Mucosa of descending colon (tissue), 3 donors: Measurements from ENCODE around the gene CPT1C. TPM values are rescaled to one million over a fixed set of nuclear protein-coding genes. Genes with fewer than 3 reads are reported as not detected.

Experiments
- ATAC-seq: fragments of 200-7000 bp; cut with Tn5 transposase; one replicate; pipeline ENCODE4 v1.9.1; 2020; ENCODE audit warnings: mild to moderate bottlenecking, moderate library complexity
- DNase-seq, 3 donors: peaks; one replicate each; pipeline ENCODE4 v3.0.0-alpha.2; 2020
- H3K36me3 ChIP-seq: fragments of 200-600 bp; one replicate; pipeline ENCODE4 v1.8.0; 2021; ENCODE audit warnings: low read depth, mild to moderate bottlenecking
- H3K4me1 ChIP-seq: fragments of 200-600 bp; one replicate; pipeline ENCODE4 v1.8.0; 2021; ENCODE audit warnings: low read depth, mild to moderate bottlenecking
- H3K4me3 ChIP-seq: fragments of 200-600 bp; one replicate; pipeline ENCODE4 v1.8.0; 2021; ENCODE audit warnings: mild to moderate bottlenecking
- H3K9me3 ChIP-seq: fragments of 200-600 bp; one replicate; pipeline ENCODE4 v1.8.0; 2021; ENCODE audit warnings: mild to moderate bottlenecking
- CTCF ChIP-seq: fragments of 200-600 bp; IDR thresholded peaks from one replicate; pipeline ENCODE4 v1.8.0; 2022; ENCODE audit warnings: antibody characterized with exemption, mild to moderate bottlenecking
- intact Hi-C, 2 donors: fragments of 100-400 bp; cut with DNase I in 1 of 2; cut with micrococcal nuclease in 1 of 2; formaldehyde crosslinking; loops; one replicate each; pipeline versions ENCODE4 v1.11.0 to v1.11.1; 2022; cut with DNase I, micrococcal nuclease
- total RNA-seq, 3 donors: library from RNA; stranded (reverse); fragmentation: NEBNext Ultra II Directional in 2 of 3; extraction: Animal tissue kit (Norgen Biotek cat#: 25700) in 2 of 3; gene quantifications; one replicate each; pipeline versions ENCODE4 v1.2.1 to v1.2.4, GENCODE V29; 2021 to 2023
- donor health status: DM: no; HTN: no; CAD: no; lungs with moderate emphysema.
- donor health status: DM: no; HTN: no; CAD: no.
- donor health status: DM: no; HTN: yes; CAD: no.

CPT1C gene
- total RNA-seq, 3 donors from 2014 or later = 1.9 to 7.6 (median 2.2) TPM

GRCh38 chr19:49658139-49658517, 32.8 kb upstream of the CPT1C start:
- no peak for ATAC-seq
- no peak for TF ChIP-seq CTCF
- no peak for DNase-seq
- H3K4me3 ChIP-seq = no peak overlapping the region
- peaks cover 12% of the 10 kb centered on the region for H3K36me3 ChIP-seq
- H3K4me1 ChIP-seq = no peaks in the 10 kb centered on the region
- intact Hi-C loops = no loop called here
- H3K9me3 ChIP-seq = no peaks in the 10 kb centered on the region

- peaks cover 9% of the 10 kb centered on the region for H3K36me3 ChIP-seq
Observed at GRCh38 chr19:49658566-49659442, 32.1 kb upstream of the CPT1C start.

GRCh38 chr19:49660338-49660961, 30.5 kb upstream of the CPT1C start:
- H3K9me3 ChIP-seq = no peaks in the 10 kb centered on the region
- ATAC-seq = no peak
- intact Hi-C loops = no loop called here
- peaks cover 8% of the 10 kb centered on the region for H3K4me1 ChIP-seq
- no peak for DNase-seq
- H3K4me3 ChIP-seq = no peak overlapping the region
- H3K36me3 ChIP-seq = peaks cover 6% of the 10 kb centered on the region
- TF ChIP-seq CTCF = no peak

More at GRCh38 chr19:49658566-49659442, 32.1 kb upstream of the CPT1C start:
- Histone ChIP-seq H3K9me3 (no peaks in the 10 kb centered on the region), H3K4me1 (peaks cover 5% of the 10 kb centered on the region), H3K4me3 (no peak overlapping the region)
- DNase-seq = no peak
- no peak for TF ChIP-seq CTCF
- intact Hi-C loops = no loop called here
- no peak for ATAC-seq

GRCh38 chr19:49662011-49662410, 28.9 kb upstream of the CPT1C start:
- H3K4me3 ChIP-seq = no peak overlapping the region
- peaks cover 6% of the 10 kb centered on the region for H3K36me3 ChIP-seq
- ATAC-seq (no peak), DNase-seq (no peak)
- peaks cover 10% of the 10 kb centered on the region for H3K4me1 ChIP-seq
- no peak for TF ChIP-seq CTCF
- intact Hi-C loops = no loop called here
- no peaks in the 10 kb centered on the region for H3K9me3 ChIP-seq

GRCh38 chr19:49663224-49663623, 27.7 kb upstream of the CPT1C start:
- ATAC-seq (no peak), DNase-seq (no peak)
- no peak overlapping the region for H3K4me3 ChIP-seq
- peaks cover 6% of the 10 kb centered on the region for H3K36me3 ChIP-seq
- H3K9me3 ChIP-seq = no peaks in the 10 kb centered on the region
- TF ChIP-seq CTCF = no peak
- intact Hi-C loops = no loop called here
- peaks cover 10% of the 10 kb centered on the region for H3K4me1 ChIP-seq
